IPS-18c (cell line): ENCODE results near the gene MFSD6.
"Not testable (repeated sequence)": the region's sequence is repeated elsewhere in the genome, so short reads cannot be mapped to it uniquely, and the experiment has no call there.

ENCODE experiments used
- H3K4me3 ChIP-seq: 2 replicates; pipeline ENCODE4 v1.7.0; 2013; ENCODE audit warnings: low read depth, mild to moderate bottlenecking, low read length, moderate library complexity; ENCODE audit not compliant: insufficient read depth
- H3K9me3 ChIP-seq: one replicate; pipeline ENCODE4 v1.6.1; 2013; ENCODE audit warnings: mild to moderate bottlenecking, low read length, moderate library complexity; ENCODE audit not compliant: control insufficient read depth, insufficient read depth

Gene MFSD6

GRCh38 chr2:190450363-190450762, 42.2 kb downstream of the MFSD6 start:
- Histone ChIP-seq H3K4me3 (no peak overlapping the region), H3K9me3 (no peaks in the 10 kb centered on the region)

- Histone ChIP-seq H3K4me3 (no peak overlapping the region), H3K9me3 (no peaks in the 10 kb centered on the region)
Observed at GRCh38 chr2:190451561-190452176, 43.5 kb downstream of the MFSD6 start.

- H3K4me3 ChIP-seq, result no peak overlapping the region
- H3K9me3 ChIP-seq, result no peaks in the 10 kb centered on the region
Observed at GRCh38 chr2:190452433-190452832, 44.3 kb downstream of the MFSD6 start.

GRCh38 chr2:190454795-190455194, 46.6 kb downstream of the MFSD6 start:
- H3K9me3 ChIP-seq, result no peaks in the 10 kb centered on the region
- H3K4me3 ChIP-seq, result no peak overlapping the region

- Histone ChIP-seq H3K4me3 (no peak overlapping the region), H3K9me3 (no peaks in the 10 kb centered on the region)
Observed at GRCh38 chr2:190455358-190456095, 47.4 kb downstream of the MFSD6 start.

GRCh38 chr2:190456833-190457232, 48.7 kb downstream of the MFSD6 start:
- no peak overlapping the region for H3K4me3 ChIP-seq
- H3K9me3 ChIP-seq, result no peaks in the 10 kb centered on the region

- H3K4me3 ChIP-seq, result no peak overlapping the region
- H3K9me3 ChIP-seq, result no peaks in the 10 kb centered on the region
Observed at GRCh38 chr2:190457256-190457655, 49.1 kb downstream of the MFSD6 start.

- Histone ChIP-seq H3K9me3 (no peaks in the 10 kb centered on the region), H3K4me3 (no peak overlapping the region)
Observed at GRCh38 chr2:190458352-190459107, 50.4 kb downstream of the MFSD6 start.

GRCh38 chr2:190459881-190460280, 51.7 kb downstream of the MFSD6 start:
- H3K4me3 ChIP-seq, result no peak overlapping the region
- H3K9me3 ChIP-seq, result no peaks in the 10 kb centered on the region

- no peak overlapping the region for H3K4me3 ChIP-seq
- no peaks in the 10 kb centered on the region for H3K9me3 ChIP-seq
Observed at GRCh38 chr2:190460487-190460886, 52.3 kb downstream of the MFSD6 start.

GRCh38 chr2:190462181-190462580, 54.0 kb downstream of the MFSD6 start:
- no peaks in the 10 kb centered on the region for H3K9me3 ChIP-seq
- no peak overlapping the region for H3K4me3 ChIP-seq

- H3K9me3 ChIP-seq, result no peaks in the 10 kb centered on the region
- no peak overlapping the region for H3K4me3 ChIP-seq
Observed at GRCh38 chr2:190462611-190463010, 54.5 kb downstream of the MFSD6 start.

GRCh38 chr2:190465060-190465459, 56.9 kb downstream of the MFSD6 start:
- Histone ChIP-seq H3K4me3 (no peak overlapping the region), H3K9me3 (no peaks in the 10 kb centered on the region)

- H3K9me3 ChIP-seq, result peaks cover 4% of the 10 kb centered on the region
- H3K4me3 ChIP-seq, result no peak overlapping the region
Observed at GRCh38 chr2:190466819-190467446, 58.8 kb downstream of the MFSD6 start.

- Histone ChIP-seq H3K4me3 (no peak overlapping the region), H3K9me3 (peaks cover 4% of the 10 kb centered on the region)
Observed at GRCh38 chr2:190467575-190468083, 59.5 kb downstream of the MFSD6 start.

- H3K4me3 ChIP-seq, result not testable (repeated sequence)
Observed at GRCh38 chr2:190468354-190468753, 60.2 kb downstream of the MFSD6 start.

GRCh38 chr2:190468814-190469569, 60.8 kb downstream of the MFSD6 start:
- no peak overlapping the region for H3K4me3 ChIP-seq
- peaks cover 4% of the 10 kb centered on the region for H3K9me3 ChIP-seq

More at GRCh38 chr2:190468354-190468753, 60.2 kb downstream of the MFSD6 start:
- H3K9me3 ChIP-seq, result not testable (repeated sequence)
